Nephron (organoid): ENCODE results near the gene PHOX2A.

Experiments used
- H3K27ac Mint-ChIP-seq, 3 experiments: 2 replicates each; pipeline ENCODE4 v1.8.0; 2020; ENCODE audit warnings: mixed read lengths in 3 of 3, mild to moderate bottlenecking in 2 of 3, moderate library complexity in 1 of 3
- H3K27me3 Mint-ChIP-seq: 2 replicates; pipeline ENCODE4 v1.8.0; 2021; ENCODE audit warnings: low read depth, mild to moderate bottlenecking, moderate library complexity, mixed read lengths
- H3K36me3 Mint-ChIP-seq: 2 replicates; pipeline ENCODE4 v1.8.0; 2020; ENCODE audit warnings: low read depth, mixed read lengths
- H3K4me1 Mint-ChIP-seq: 2 replicates; pipeline ENCODE4 v1.8.0; 2020; ENCODE audit warnings: mixed read lengths
- H3K4me3 Mint-ChIP-seq, 3 experiments: 2 replicates each; pipeline ENCODE4 v1.8.0; 2020; ENCODE audit warnings: mild to moderate bottlenecking in 3 of 3, mixed read lengths in 3 of 3, moderate library complexity in 2 of 3
- H3K9me3 Mint-ChIP-seq: 2 replicates; pipeline ENCODE4 v1.8.0; 2020; ENCODE audit warnings: mixed read lengths
- CTCF ChIP-seq, 3 experiments: fragments of 200-600 bp; sonication (generic); IDR thresholded peaks; one replicate each; pipeline ENCODE4 v1.5.0; 2021; ENCODE audit warnings: antibody characterized with exemption in 3 of 3; ENCODE audit not compliant: unreplicated experiment in 3 of 3

Gene PHOX2A

GRCh38 chr11:72229925-72230763 is 13.8 kb downstream of the PHOX2A start:
- Mint-ChIP-seq H3K4me1 (peaks cover 52% of the 10 kb centered on the region), H3K4me3 (no peak overlapping the region), H3K36me3 (peaks cover 60% of the 10 kb centered on the region), H3K27me3 (peaks cover 2% of the 10 kb centered on the region), H3K9me3 (no peaks in the 10 kb centered on the region), H3K27ac (no peak overlapping the region)
- TF ChIP-seq CTCF (IDR thresholded peaks at IDR 0.05; ENCODE audit: unreplicated experiment in 3 of 3): no peak

GRCh38 chr11:72229336-72229924 is 14.5 kb downstream of the PHOX2A start:
- Mint-ChIP-seq H3K36me3 (peaks cover 53% of the 10 kb centered on the region), H3K27ac (no peak overlapping the region), H3K4me3 (peak overlapping the region in 1 of 3 experiments; percentile 70), H3K27me3 (no peaks in the 10 kb centered on the region), H3K9me3 (no peaks in the 10 kb centered on the region), H3K4me1 (peaks cover 46% of the 10 kb centered on the region)
- TF ChIP-seq CTCF (IDR thresholded peaks at IDR 0.05; ENCODE audit: unreplicated experiment in 3 of 3): no peak

- Mint-ChIP-seq H3K4me1 (peaks cover 41% of the 10 kb centered on the region), H3K9me3 (no peaks in the 10 kb centered on the region), H3K4me3 (peak overlapping the region in 2 of 3 experiments; percentile 16 to 70), H3K36me3 (peaks cover 47% of the 10 kb centered on the region), H3K27me3 (no peaks in the 10 kb centered on the region), H3K27ac (no peak overlapping the region)
- TF ChIP-seq CTCF (IDR thresholded peaks at IDR 0.05; ENCODE audit: unreplicated experiment in 3 of 3): no peak
Measured at GRCh38 chr11:72228844-72229231, 15.1 kb downstream of the PHOX2A start.

GRCh38 chr11:72228229-72228843 is 15.6 kb downstream of the PHOX2A start:
- Mint-ChIP-seq H3K27ac (no peak overlapping the region), H3K9me3 (no peaks in the 10 kb centered on the region), H3K4me3 (peak overlapping the region in 1 of 3 experiments; percentile 97), H3K4me1 (peaks cover 36% of the 10 kb centered on the region), H3K27me3 (no peaks in the 10 kb centered on the region), H3K36me3 (peaks cover 42% of the 10 kb centered on the region)
- peak in 1 of 3 experiments; percentile 10 for TF ChIP-seq CTCF (IDR thresholded peaks at IDR 0.05; ENCODE audit: unreplicated experiment in 3 of 3)

- peak overlapping the region; percentile 93 to 97 (median 97) for H3K4me3 Mint-ChIP-seq
- H3K27ac Mint-ChIP-seq: peak overlapping the region; percentile 22 to 93 (median 93)
- H3K27me3 Mint-ChIP-seq: no peaks in the 10 kb centered on the region
- peaks cover 41% of the 10 kb centered on the region for H3K4me1 Mint-ChIP-seq
- peaks cover 37% of the 10 kb centered on the region for H3K36me3 Mint-ChIP-seq
- no peaks in the 10 kb centered on the region for H3K9me3 Mint-ChIP-seq
- no peak for TF ChIP-seq CTCF (IDR thresholded peaks at IDR 0.05; ENCODE audit: unreplicated experiment in 3 of 3)
Measured at GRCh38 chr11:72227316-72228228, 16.4 kb downstream of the PHOX2A start.
